GM18868 (cell line): Measurements from ENCODE around the gene SMAGP.
A peak's percentile ranks its signal among the peaks of the same experiment; 100 is the strongest.
"Not testable (repeated sequence)": the region's sequence is repeated elsewhere in the genome, so short reads cannot be mapped to it uniquely, and the experiment has no call there.

Source experiments
- ATAC-seq: cut with Tn5 transposase; IDR thresholded peaks from one replicate; pipeline ENCODE4 v1.9.1; 2021; ENCODE audit warnings: mild to moderate bottlenecking, moderate library complexity; ENCODE audit not compliant: unreplicated experiment

SMAGP gene

DNA sequence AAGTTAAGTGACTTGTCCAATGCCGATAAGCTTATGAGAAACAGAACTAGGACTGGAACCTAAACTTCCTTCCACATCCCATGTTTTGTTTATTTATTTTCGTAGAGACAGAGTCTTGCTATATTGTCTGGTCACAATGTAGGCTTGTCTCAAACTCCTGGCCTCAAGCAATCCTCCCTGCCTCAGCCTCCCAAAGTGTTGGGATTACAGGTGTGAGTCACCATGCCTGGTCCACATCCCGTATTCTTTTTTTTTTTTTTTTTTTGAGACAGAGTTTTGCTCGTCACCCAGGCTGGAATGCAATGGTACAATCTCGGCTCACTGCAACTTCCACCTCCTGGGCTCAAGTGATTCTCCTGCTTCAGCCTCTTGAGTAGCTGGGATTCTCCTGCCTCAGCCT, 43.1 kb downstream of the SMAGP start:
- not testable (repeated sequence) for ATAC-seq

GRCh38 chr12:51225771-51226170, 44.4 kb downstream of the SMAGP start:
- ATAC-seq: no peak

DNA sequence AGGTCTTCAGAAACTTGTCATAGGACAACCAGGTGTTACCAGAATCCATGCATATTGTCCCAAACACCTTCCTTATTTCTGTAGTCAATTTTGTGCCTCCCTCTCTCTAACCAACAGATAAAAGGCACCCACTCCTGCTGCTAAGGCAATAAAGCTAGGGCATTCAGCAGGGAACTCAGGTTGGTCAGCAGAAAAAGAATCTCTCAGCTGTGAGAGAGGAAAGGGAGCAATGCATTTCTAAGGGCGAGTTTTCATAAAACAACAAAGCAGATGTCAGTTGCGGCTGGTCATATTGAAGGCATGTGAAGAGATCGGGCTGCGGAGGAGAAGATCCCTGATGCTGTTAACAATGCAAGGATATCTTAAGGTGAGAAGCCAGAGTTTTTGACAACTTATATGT, 45.0 kb downstream of the SMAGP start:
- ATAC-seq: no peak

GRCh38 chr12:51224625-51225024, 45.6 kb downstream of the SMAGP start:
- no peak for ATAC-seq

GRCh38 chr12:51222461-51222860, 47.8 kb downstream of the SMAGP start:
- ATAC-seq: no peak

- ATAC-seq: not testable (repeated sequence)
These were observed 50.4 kb downstream of the SMAGP start for GRCh38 chr12:51219857-51220256.

DNA sequence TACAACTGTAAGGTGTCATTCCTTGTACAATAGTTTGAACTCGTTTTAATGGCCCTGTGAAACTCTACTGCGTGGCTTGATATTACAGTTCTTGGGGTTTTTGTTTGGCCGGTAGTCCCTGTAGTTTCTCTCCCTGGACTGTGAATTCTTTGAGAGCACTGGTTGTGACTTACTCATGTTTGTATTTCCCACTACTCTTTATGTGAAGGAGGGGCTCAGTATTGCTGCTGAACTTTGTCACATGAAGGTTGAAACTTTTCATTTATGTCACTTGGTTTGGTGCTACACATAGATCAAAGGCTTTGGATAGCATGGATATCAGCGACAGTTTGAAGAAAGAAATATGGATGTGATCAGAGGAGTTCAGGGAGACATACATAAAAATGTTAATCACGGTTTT, 50.9 kb downstream of the SMAGP start:
- ATAC-seq: no peak

DNA sequence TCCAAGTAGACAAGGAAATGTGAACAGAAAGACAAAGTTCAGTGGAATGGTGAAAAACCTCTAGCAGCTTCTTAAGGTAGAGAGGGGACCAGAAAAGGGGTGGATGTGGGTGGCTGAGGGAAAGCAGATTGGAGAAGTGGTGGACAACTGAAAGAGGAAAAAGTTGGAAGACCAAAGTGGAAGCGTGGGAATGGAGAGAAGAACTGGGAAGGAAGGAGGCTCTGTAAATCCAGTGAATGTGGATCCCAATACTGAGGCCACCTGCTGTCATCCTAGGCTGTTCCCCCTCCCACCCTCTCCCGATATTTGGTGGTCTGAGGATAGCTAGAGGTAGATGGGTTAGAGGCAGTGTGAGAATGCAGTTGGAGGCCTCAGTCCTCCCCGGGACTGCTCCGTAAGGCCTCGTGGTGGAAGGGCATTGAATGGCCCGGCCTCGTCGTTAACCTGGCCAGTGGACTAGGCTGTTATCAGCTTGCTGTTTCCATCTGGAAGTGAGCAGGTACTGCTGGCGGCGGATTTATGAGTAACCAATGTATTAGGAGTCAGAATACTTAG, 51.5 kb downstream of the SMAGP start:
- ATAC-seq: no peak

GRCh38 chr12:51217968-51218606, 52.1 kb downstream of the SMAGP start, which contains the start of gene POU6F1:
TSS of gene POU6F1 (minus strand) at chr12:51218062. CDS start at chr12:51206836, 11,226 bp downstream.
- peak; percentile 78 for ATAC-seq

DNA sequence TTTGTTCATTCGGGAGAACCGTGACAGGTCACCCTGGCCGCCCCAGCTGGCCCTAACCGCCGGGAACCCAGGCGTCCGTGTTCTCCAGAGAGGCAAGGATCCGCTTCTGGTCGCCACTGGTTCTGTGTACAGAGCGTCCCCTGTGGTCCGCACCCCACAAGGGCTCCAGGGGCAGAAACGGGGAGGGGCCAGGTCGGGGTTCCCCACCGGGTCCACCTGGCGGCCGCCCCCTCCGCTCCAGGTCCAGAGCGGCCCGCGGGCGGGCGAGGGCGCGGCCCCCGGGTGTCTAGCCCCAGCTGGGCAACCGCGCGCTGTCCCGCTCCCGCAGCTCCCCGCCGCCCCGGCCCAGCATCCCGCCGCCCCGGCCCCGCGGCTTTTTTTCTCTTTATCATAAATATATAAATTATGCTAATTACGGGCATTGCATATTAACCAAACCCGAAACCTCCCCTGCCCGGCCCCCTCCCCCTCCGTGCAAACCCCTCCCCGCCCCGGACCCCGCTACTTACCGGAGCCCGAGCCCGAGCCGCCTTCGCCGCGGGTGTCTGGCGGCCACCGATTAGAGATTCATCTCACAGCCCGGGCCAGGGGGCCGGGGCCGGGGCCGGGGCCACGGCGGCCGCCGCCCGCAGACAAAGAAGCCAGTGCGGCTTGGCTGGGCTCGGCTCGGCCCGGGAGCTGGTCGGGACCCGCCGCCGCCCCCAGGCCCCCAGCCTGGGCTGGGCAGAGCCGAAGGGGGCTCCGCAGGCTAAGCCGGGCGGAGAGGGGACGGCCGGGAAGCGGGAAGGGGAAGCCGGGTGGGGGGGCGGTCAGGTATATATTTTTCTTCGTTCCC, 52.9 kb downstream of the SMAGP start:
- ATAC-seq: peak; percentile 41

- no peak for ATAC-seq
These were observed 53.6 kb downstream of the SMAGP start for GRCh38 chr12:51216642-51217041.

- no peak for ATAC-seq
These were observed 55.3 kb downstream of the SMAGP start for GRCh38 chr12:51214895-51215294.

- ATAC-seq: no peak
These were observed 59.4 kb downstream of the SMAGP start for GRCh38 chr12:51210690-51211395.

DNA sequence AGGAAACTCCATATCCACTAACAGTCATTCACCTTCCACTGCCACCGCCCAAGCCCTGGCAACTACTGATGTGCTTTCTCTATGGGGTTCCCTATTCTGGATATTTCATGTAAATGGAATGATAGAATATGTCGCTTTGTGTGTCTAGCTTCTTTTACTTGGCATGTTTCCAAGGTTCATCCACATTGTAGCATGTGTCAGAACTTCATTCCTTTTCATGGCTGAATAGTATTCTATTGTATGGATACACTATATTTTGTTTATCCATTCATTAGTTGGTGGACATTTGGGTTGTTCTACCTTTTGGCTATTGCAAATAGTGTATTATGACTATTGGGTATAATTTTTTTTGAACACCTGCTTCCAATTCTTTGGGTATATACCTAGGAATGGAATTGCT, 61.0 kb downstream of the SMAGP start:
- ATAC-seq: no peak

- no peak for ATAC-seq
These were observed 62.1 kb downstream of the SMAGP start for GRCh38 chr12:51208016-51208660.

- ATAC-seq: no peak
These were observed 64.9 kb downstream of the SMAGP start for GRCh38 chr12:51205350-51205749.

GRCh38 chr12:51202718-51203117, 67.5 kb downstream of the SMAGP start:
- ATAC-seq: no peak

DNA sequence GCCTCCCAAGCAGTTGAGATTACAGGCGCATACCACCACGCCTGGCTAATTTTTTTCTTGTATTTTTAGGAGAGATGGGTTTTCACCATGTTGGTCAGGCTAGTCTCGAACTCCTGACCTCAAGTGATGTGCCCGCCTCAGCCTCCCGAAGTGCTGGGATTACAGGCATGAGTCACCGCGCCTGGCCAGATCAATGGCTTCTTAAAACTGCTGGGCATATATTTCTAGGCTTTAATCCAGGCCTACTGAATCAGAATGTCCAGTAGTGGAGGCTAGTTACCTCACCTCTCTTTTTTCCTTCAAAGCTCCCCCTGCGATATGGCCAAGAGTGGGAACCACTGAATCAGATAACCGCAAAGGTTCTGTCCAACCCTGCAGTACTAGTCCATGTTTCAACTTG, 69.4 kb downstream of the SMAGP start:
- no peak for ATAC-seq

- ATAC-seq: no peak
These were observed 70.1 kb downstream of the SMAGP start for GRCh38 chr12:51200156-51200555.

GRCh38 chr12:51199366-51199945, 70.8 kb downstream of the SMAGP start:
- no peak for ATAC-seq
